Pulmonary artery endothelial cell (primary cell): ENCODE data around the gene IRF5. TPM values are rescaled to one million over a fixed set of nuclear protein-coding genes. Genes with fewer than 3 reads are reported as not detected.
"Not testable (repeated sequence)": the region's sequence is repeated elsewhere in the genome, so short reads cannot be mapped to it uniquely, and the experiment has no call there.

ENCODE experiments used
- DNase-seq: peaks from one replicate; pipeline ENCODE4 v3.0.0-alpha.2; 2011; ENCODE audit warnings: low read depth, low spot score
- total RNA-seq: library from RNA; depleted of rRNA; stranded (reverse); fragments of >200 nt; gene quantifications from 2 replicates; pipeline ENCODE4 v1.2.3, GENCODE V29; 2014

IRF5 gene
- total RNA-seq, 1 donor from 2014 or later = 0.26 TPM

- DNase-seq = no peak
Observed at GRCh38 chr7:128959296-128959695, 21.6 kb downstream of the IRF5 start.

- DNase-seq = no peak
Observed at GRCh38 chr7:128961030-128961659, 23.4 kb downstream of the IRF5 start.

GRCh38 chr7:128962899-128963298 lies 25.2 kb downstream of the IRF5 start:
- DNase-seq = no peak

GRCh38 chr7:128963327-128963757 lies 25.6 kb downstream of the IRF5 start:
- no peak for DNase-seq

GRCh38 chr7:128968624-128969023 lies 30.9 kb downstream of the IRF5 start:
- DNase-seq = no peak

- no peak for DNase-seq
Observed at GRCh38 chr7:128974241-128974934, 36.7 kb downstream of the IRF5 start.

- DNase-seq = no peak
Observed at GRCh38 chr7:128982105-128982504, 44.4 kb downstream of the IRF5 start.

- DNase-seq = no peak
Observed at GRCh38 chr7:128985660-128986059, 47.9 kb downstream of the IRF5 start.

GRCh38 chr7:128986609-128987008 lies 48.9 kb downstream of the IRF5 start:
- no peak for DNase-seq

- no peak for DNase-seq
Observed at GRCh38 chr7:128988372-128988771, 50.6 kb downstream of the IRF5 start.

GRCh38 chr7:128989961-128990360 lies 52.2 kb downstream of the IRF5 start:
- no peak for DNase-seq

GRCh38 chr7:128993419-128993818 lies 55.7 kb downstream of the IRF5 start:
- no peak for DNase-seq

GRCh38 chr7:128994560-128994959 lies 56.8 kb downstream of the IRF5 start:
- DNase-seq = not testable (repeated sequence)

- no peak for DNase-seq
Observed at GRCh38 chr7:128997181-128997580, 59.5 kb downstream of the IRF5 start.

Other genes with a start within 250 kb of the IRF5 start
- gene CALU, start 198.6 kb upstream of the IRF5 start, total RNA-seq = 381 and 432 TPM in 2 replicates
- not detected in 2 replicates for gene OPN1SW, start 162.1 kb upstream of the IRF5 start, total RNA-seq
- 2.7 and 4.5 TPM in 2 replicates for gene CCDC136, start 146.0 kb upstream of the IRF5 start, total RNA-seq
- 133 and 167 TPM in 2 replicates for gene FLNC, start 107.5 kb upstream of the IRF5 start, total RNA-seq
- gene ATP6V1F, start 75.1 kb upstream of the IRF5 start, total RNA-seq = 85.0 and 90.3 TPM in 2 replicates
- gene KCP, start 27.2 kb upstream of the IRF5 start, total RNA-seq = 0.04 TPM in 1 of 2 replicates, not detected in the other
- 78.1 and 91.4 TPM in 2 replicates for gene TNPO3, start 117.2 kb downstream of the IRF5 start, total RNA-seq
- gene TSPAN33, start 206.8 kb downstream of the IRF5 start, total RNA-seq = 0.07 and 0.28 TPM in 2 replicates